Trophoblast cell (in vitro differentiated cells and primary cell): Measurements from ENCODE around the gene CCL28.
"Not testable (repeated sequence)": the region's sequence is repeated elsewhere in the genome, so short reads cannot be mapped to it uniquely, and the experiment has no call there.

Source experiments
- DNase-seq, 2 donors: peaks; one replicate each; pipeline ENCODE4 v3.0.0-alpha.2; 2016
- H2AFZ ChIP-seq: 2 replicates; pipeline ENCODE4 v1.6.1; 2013; ENCODE audit warnings: low read length, moderate library complexity, mild to moderate bottlenecking; ENCODE audit not compliant: insufficient read depth, poor library complexity
- H2AK5ac ChIP-seq: 2 replicates; pipeline ENCODE4 v1.6.1; 2013; ENCODE audit warnings: mild to moderate bottlenecking, low read length
- H2BK120ac ChIP-seq: 2 replicates; pipeline ENCODE4 v1.6.1; 2013; ENCODE audit warnings: low read length, mild to moderate bottlenecking, moderate library complexity; ENCODE audit not compliant: insufficient read depth, poor library complexity
- H2BK12ac ChIP-seq: 2 replicates; pipeline ENCODE4 v1.6.1; 2013; ENCODE audit warnings: mild to moderate bottlenecking, low read length, moderate library complexity
- H2BK5ac ChIP-seq: 2 replicates; pipeline ENCODE4 v1.6.1; 2013; ENCODE audit warnings: low read length, low read depth, moderate library complexity, mild to moderate bottlenecking; ENCODE audit not compliant: poor library complexity
- H3K14ac ChIP-seq: 2 replicates; pipeline ENCODE4 v1.6.1; 2013; ENCODE audit warnings: mild to moderate bottlenecking, low read length
- H3K18ac ChIP-seq: 2 replicates; pipeline ENCODE4 v1.6.1; 2013; ENCODE audit warnings: mild to moderate bottlenecking, low read length
- H3K23ac ChIP-seq: 2 replicates; pipeline ENCODE4 v1.6.1; 2013; ENCODE audit warnings: low read length
- H3K27ac ChIP-seq: 2 replicates; pipeline ENCODE4 v1.5.1; 2013; ENCODE audit warnings: low read depth, mild to moderate bottlenecking, inconsistent platforms, low read length, moderate library complexity
- H3K27me3 ChIP-seq: 2 replicates; pipeline ENCODE4 v1.6.1; 2013; ENCODE audit warnings: inconsistent platforms, mild to moderate bottlenecking, low read length, moderate library complexity; ENCODE audit not compliant: insufficient read depth
- H3K36me3 ChIP-seq, 2 experiments: 1 replicate in 1 of 2; 2 replicates in 1 of 2; pipeline ENCODE4 v1.6.1; 2013; ENCODE audit warnings: low read length in 2 of 2, mild to moderate bottlenecking in 2 of 2, moderate library complexity in 1 of 2; ENCODE audit not compliant: insufficient read depth in 2 of 2, control insufficient read depth in 1 of 2
- H3K4ac ChIP-seq: 2 replicates; pipeline ENCODE4 v1.6.1; 2013; ENCODE audit warnings: low read depth, mild to moderate bottlenecking, low read length, moderate library complexity
- H3K4me1 ChIP-seq, 2 experiments: 1 replicate in 1 of 2; 2 replicates in 1 of 2; pipeline ENCODE4 v1.6.1; 2013; ENCODE audit warnings: low read length in 2 of 2, mild to moderate bottlenecking in 2 of 2, moderate library complexity in 1 of 2; ENCODE audit not compliant: insufficient read depth in 2 of 2, control insufficient read depth in 1 of 2
- H3K4me2 ChIP-seq: 2 replicates; pipeline ENCODE4 v1.6.1; 2013; ENCODE audit warnings: inconsistent platforms, mild to moderate bottlenecking, low read length, moderate library complexity
- H3K4me3 ChIP-seq: 2 replicates; pipeline ENCODE4 v1.5.1; 2013; ENCODE audit warnings: mild to moderate bottlenecking, low read depth, low read length, inconsistent platforms
- H3K79me1 ChIP-seq: one replicate; pipeline ENCODE4 v1.6.1; 2013; ENCODE audit warnings: low read length
- H3K79me2 ChIP-seq: 2 replicates; pipeline ENCODE4 v1.6.1; 2013; ENCODE audit warnings: low read length, mild to moderate bottlenecking; ENCODE audit not compliant: control insufficient read depth, insufficient read depth, poor library complexity
- H3K9ac ChIP-seq: 2 replicates; pipeline ENCODE4 v1.6.1; 2013; ENCODE audit warnings: mild to moderate bottlenecking, low read length
- H3K9me3 ChIP-seq: 2 replicates; pipeline ENCODE4 v1.6.1; 2013; ENCODE audit warnings: low read depth, mild to moderate bottlenecking, control low read depth, inconsistent platforms, low read length; ENCODE audit not compliant: insufficient read depth
- H4K12ac ChIP-seq: 2 replicates; pipeline ENCODE4 v1.6.1; 2013; ENCODE audit warnings: low read depth, mild to moderate bottlenecking, low read length, moderate library complexity
- H4K8ac ChIP-seq: 2 replicates; pipeline ENCODE4 v1.6.1; 2013; ENCODE audit warnings: low read depth, mild to moderate bottlenecking, low read length, moderate library complexity
- H4K91ac ChIP-seq: one replicate; pipeline ENCODE4 v1.6.1; 2013; ENCODE audit warnings: low read depth, mild to moderate bottlenecking, low read length, moderate library complexity
- whole genome bisulfite sequencing: extraction: QIAGEN DNeasy Blood & Tissue Kit; methylation state at CpG from one replicate; pipeline ENCODE4 v1.1.7; 2013; ENCODE audit warnings: missing lambda C conversion rate; ENCODE audit not compliant: insufficient read length, insufficient coverage; ENCODE audit errors: extremely low coverage; 5-methylcytosine and 5-hydroxymethylcytosine counted together

CCL28 gene

DNA sequence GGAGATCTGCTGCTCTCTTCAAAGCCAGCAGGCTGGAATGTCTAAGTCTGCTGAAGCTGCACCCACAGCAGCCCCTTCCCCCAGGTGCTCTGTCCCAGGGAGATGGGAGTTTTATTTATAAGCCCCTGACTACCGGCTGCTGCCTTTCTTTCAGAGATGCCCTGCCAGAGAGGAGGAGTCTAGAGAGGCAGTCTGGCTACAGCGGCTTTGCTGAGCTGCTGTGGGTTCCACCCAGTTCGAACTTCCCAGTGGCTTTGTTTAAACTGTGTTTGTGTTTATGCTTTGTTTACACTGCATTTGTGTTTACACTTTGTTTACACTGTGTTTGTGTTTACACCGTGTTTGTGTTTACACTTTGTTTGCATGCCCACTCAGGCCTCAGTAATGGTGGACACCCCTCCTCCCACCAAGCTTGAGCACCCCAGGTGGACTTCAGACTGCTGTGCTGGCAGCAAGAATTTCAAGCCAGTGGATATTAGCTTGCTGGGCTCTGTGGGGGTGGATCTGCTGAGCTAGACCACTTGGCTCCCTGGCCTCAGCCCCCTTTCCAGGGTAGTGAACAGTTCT lies 45.4 kb downstream of the CCL28 start:
- H3K79me1 ChIP-seq, H3K4ac ChIP-seq, H3K4me1 ChIP-seq, H2AK5ac ChIP-seq, H2BK5ac ChIP-seq, H4K12ac ChIP-seq, H3K9ac ChIP-seq, H3K14ac ChIP-seq, H3K4me3 ChIP-seq, H3K4me2 ChIP-seq, H3K23ac ChIP-seq, H3K36me3 ChIP-seq, H4K91ac ChIP-seq, H4K8ac ChIP-seq, H2BK120ac ChIP-seq, H3K18ac ChIP-seq, H3K9me3 ChIP-seq, H2AFZ ChIP-seq, DNase-seq, H3K79me2 ChIP-seq, H3K27me3 ChIP-seq, H2BK12ac ChIP-seq, H3K27ac ChIP-seq: not testable (repeated sequence)
- no CpG with 5 or more reads among the region's 4 CpGs for WGBS

DNA sequence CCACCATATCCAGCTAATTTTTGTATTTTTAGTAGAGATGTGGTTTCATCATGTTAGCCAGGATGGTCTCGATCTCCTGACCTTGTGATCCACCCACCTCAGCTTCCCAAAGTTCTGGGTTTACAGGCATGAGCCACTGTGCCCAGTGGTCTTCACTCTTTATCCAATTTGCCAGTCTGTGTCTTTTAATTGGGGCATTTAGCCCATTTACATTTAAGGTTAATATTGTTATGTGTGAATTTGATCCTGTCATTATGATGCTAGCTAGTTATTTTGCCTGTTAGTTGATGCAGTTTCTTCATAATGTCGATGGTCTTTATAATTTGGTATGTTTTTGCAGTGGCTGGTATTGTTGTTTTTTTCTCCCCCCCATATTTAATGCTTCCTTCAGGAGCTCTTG lies 47.0 kb downstream of the CCL28 start:
- not testable (repeated sequence) for H3K14ac ChIP-seq, H3K27ac ChIP-seq, H2BK12ac ChIP-seq, H3K4me1 ChIP-seq, DNase-seq, H2AFZ ChIP-seq, H3K23ac ChIP-seq, H3K18ac ChIP-seq, H3K27me3 ChIP-seq, H3K9me3 ChIP-seq, H3K9ac ChIP-seq, H3K4ac ChIP-seq, H4K12ac ChIP-seq, H2BK120ac ChIP-seq, H4K91ac ChIP-seq, H2BK5ac ChIP-seq, H2AK5ac ChIP-seq, H3K79me1 ChIP-seq, H3K36me3 ChIP-seq, H3K4me2 ChIP-seq, H3K79me2 ChIP-seq, H4K8ac ChIP-seq, H3K4me3 ChIP-seq
- WGBS = no CpG with 5 or more reads among the region's 2 CpGs

DNA sequence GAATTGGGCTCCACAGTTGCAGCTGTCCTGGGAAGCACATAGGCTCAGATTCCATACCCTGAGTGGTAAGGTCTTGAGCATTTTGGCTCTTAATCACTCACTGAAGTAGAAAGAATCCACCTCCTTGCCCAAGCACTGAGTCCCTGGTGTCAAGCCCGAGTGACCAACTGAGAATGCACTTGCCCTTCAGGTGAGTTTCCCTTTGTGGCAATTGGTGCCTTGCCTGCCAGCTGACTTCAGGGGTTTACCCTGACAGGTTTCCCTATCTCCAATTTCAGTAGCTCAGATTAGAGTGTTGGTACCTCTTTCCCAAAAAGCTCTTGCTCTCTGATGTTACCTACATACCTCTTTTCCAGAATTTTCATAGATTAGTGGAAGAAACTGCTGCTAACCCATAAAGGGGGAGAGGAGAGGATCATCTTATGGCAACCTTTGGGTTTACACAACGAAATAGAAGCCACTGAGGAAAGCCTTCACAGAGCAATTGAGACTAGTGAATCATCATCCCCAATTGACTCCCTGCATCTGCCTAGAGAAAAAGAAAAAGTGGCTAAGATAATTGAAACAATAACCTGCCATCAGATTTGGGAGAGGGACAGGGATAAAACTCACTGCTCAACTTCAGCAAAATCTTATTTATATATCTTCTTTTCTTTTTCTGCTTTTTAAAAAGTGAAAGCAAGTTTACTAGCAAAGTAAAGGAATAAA lies 48.6 kb downstream of the CCL28 start:
- Histone ChIP-seq H4K8ac (no peak overlapping the region), H3K4ac (no peak overlapping the region), H2AK5ac (no peak overlapping the region), H3K79me1 (no peaks in the 10 kb centered on the region), H4K91ac (no peak overlapping the region), H3K36me3 (no peaks in the 10 kb centered on the region), H3K27me3 (no peaks in the 10 kb centered on the region), H2BK5ac (no peak overlapping the region), H2AFZ (no peak overlapping the region), H3K4me3 (no peak overlapping the region), H2BK12ac (no peak overlapping the region), H3K9ac (no peak overlapping the region), H3K27ac (no peak overlapping the region), H2BK120ac (no peak overlapping the region), H4K12ac (no peak overlapping the region), H3K9me3 (peaks cover 5% of the 10 kb centered on the region), H3K79me2 (no peaks in the 10 kb centered on the region), H3K4me1 (no peaks in the 10 kb centered on the region), H3K4me2 (no peak overlapping the region), H3K14ac (no peak overlapping the region), H3K18ac (no peak overlapping the region), H3K23ac (no peak overlapping the region)
- no CpG with 5 or more reads among the region's 2 CpGs for WGBS
- peak in 1 of 2 donors; percentile 79 for DNase-seq

DNA sequence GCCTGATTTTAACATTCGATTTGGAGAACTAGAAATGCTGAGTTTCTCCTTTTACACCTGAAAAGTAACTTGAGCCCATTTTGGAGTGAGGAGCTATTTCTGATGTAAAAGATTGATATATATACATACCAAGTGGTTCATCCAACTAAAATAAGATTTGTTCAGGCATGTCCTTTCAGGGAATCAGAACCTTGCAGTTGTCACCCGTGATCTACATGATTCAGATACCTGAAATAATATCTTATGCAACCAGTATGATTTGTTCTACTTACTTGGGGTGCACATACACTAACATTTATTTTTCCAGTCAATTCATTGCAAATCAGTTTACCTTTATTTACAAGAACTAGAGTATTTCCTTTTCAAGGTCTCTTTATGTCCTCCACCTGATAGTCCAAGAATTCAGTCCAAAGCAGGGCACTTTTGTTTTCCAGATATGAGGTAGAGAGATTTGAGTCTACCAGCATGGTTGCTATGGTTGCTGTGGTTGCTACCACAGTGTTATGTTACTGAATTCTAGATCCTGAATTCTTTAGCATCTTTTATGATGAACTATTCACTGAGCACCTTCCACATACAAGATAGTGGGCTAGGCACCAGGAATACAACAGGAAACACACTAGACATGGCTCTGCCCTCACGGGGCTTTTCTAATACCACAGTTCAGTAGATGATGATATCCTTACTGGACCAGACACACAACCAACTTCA lies 49.3 kb downstream of the CCL28 start:
- no peak overlapping the region for H3K18ac ChIP-seq
- peak; percentile 73 to 92 for DNase-seq
- no peak overlapping the region for H4K8ac ChIP-seq
- H4K12ac ChIP-seq = no peak overlapping the region
- no peak overlapping the region for H3K27ac ChIP-seq
- no peak overlapping the region for H4K91ac ChIP-seq
- H3K9ac ChIP-seq = no peak overlapping the region
- H3K79me1 ChIP-seq = no peaks in the 10 kb centered on the region
- no peaks in the 10 kb centered on the region for H3K36me3 ChIP-seq
- no peak overlapping the region for H2AFZ ChIP-seq
- no peak overlapping the region for H3K4ac ChIP-seq
- H2BK12ac ChIP-seq = no peak overlapping the region
- H3K23ac ChIP-seq = no peak overlapping the region
- H2AK5ac ChIP-seq = no peak overlapping the region
- no peaks in the 10 kb centered on the region for H3K27me3 ChIP-seq
- no peak overlapping the region for H3K4me2 ChIP-seq
- H3K4me3 ChIP-seq = no peak overlapping the region
- H3K4me1 ChIP-seq = no peaks in the 10 kb centered on the region
- H2BK5ac ChIP-seq = no peak overlapping the region
- peaks cover 5% of the 10 kb centered on the region for H3K9me3 ChIP-seq
- no peak overlapping the region for H2BK120ac ChIP-seq
- no peak overlapping the region for H3K14ac ChIP-seq
- H3K79me2 ChIP-seq = no peaks in the 10 kb centered on the region
- no CpG with 5 or more reads among the region's 3 CpGs for WGBS
